Spleen (tissue), 11 donors: ENCODE data around the gene DAPK2. TPM values are rescaled to one million over a fixed set of nuclear protein-coding genes. Genes with fewer than 3 reads are reported as not detected.

ENCODE experiments used
- DNase-seq: peaks from one replicate; pipeline ENCODE4 v3.0.0-alpha.2; 2020
- H3K27ac ChIP-seq, 8 donors: fragments of 200-600 bp; sonication (generic) in 7 of 8; 1 replicate in 4 of 8; 2 replicates in 4 of 8; pipeline versions ENCODE4 v1.5.0 to v1.8.0; 2016 to 2021; ENCODE audit warnings: inconsistent platforms in 4 of 8, mild to moderate bottlenecking in 4 of 8, moderate library complexity in 1 of 8
- H3K27me3 ChIP-seq, 7 donors: fragments of 200-600 bp; sonication (generic) in 6 of 7; replicated peaks in 1 of 7; 1 replicate in 4 of 7; 2 replicates in 3 of 7; pipeline versions ENCODE4 v1.5.0 to v1.8.0; 2016 to 2021; ENCODE audit warnings: inconsistent platforms in 3 of 7, mild to moderate bottlenecking in 1 of 7
- H3K36me3 ChIP-seq, 6 donors: fragments of 200-600 bp; sonication (generic) in 5 of 6; 1 replicate in 4 of 6; 2 replicates in 2 of 6; pipeline versions ENCODE4 v1.5.0 to v1.8.0; 2016 to 2021; ENCODE audit warnings: inconsistent platforms in 2 of 6
- H3K4me1 ChIP-seq, 6 donors: fragments of 200-600 bp; sonication (generic) in 5 of 6; 1 replicate in 3 of 6; 2 replicates in 3 of 6; pipeline versions ENCODE4 v1.5.0 to v1.8.0; 2016 to 2021; ENCODE audit warnings: inconsistent platforms in 3 of 6
- H3K4me3 ChIP-seq, 8 donors: fragments of 200-600 bp; sonication (generic) in 7 of 8; 1 replicate in 4 of 8; 2 replicates in 4 of 8; pipeline versions ENCODE4 v1.5.0 to v1.8.0; 2016 to 2021; ENCODE audit warnings: inconsistent platforms in 4 of 8, mild to moderate bottlenecking in 4 of 8, moderate library complexity in 2 of 8
- H3K9me3 ChIP-seq, 8 donors: fragments of 200-600 bp; sonication (generic) in 7 of 8; 1 replicate in 4 of 8; 2 replicates in 4 of 8; pipeline versions ENCODE4 v1.5.0 to v1.8.0; 2016 to 2021; ENCODE audit warnings: inconsistent platforms in 4 of 8
- POLR2A ChIP-seq, 3 donors: fragments of 450-650 bp; IDR thresholded peaks; one replicate each; pipeline ENCODE4 v1.5.1; 2017; ENCODE audit warnings: antibody characterized with exemption in 3 of 3, mild to moderate bottlenecking in 1 of 3
- POLR2AphosphoS5 ChIP-seq, 3 donors: sonication (generic); formaldehyde crosslinking; IDR thresholded peaks; one replicate each; pipeline ENCODE4 v1.5.1; 2017; ENCODE audit warnings: antibody characterized with exemption in 3 of 3
- WGBS, 5 donors: extraction: QIAGEN DNeasy Blood & Tissue Kit in 3 of 5; methylation state at CpG; one replicate each; pipeline versions ENCODE4 v1.1.5 to v1.1.7; 2013 to 2018; 5-methylcytosine and 5-hydroxymethylcytosine counted together
- intact Hi-C: fragments of 100-400 bp; cut with DNase I; formaldehyde crosslinking; loops from one replicate; pipeline ENCODE4 v1.15.0; 2023; ENCODE audit warnings: low total_unique reads
- polyA plus RNA-seq, 3 donors: library from polyadenylated mRNA; stranded (reverse); fragments of 200-250 nt; gene quantifications; one replicate each; pipeline ENCODE4 v1.2.1, GENCODE V29; 2013
- total RNA-seq, 7 donors: library from RNA; depleted of rRNA in 3 of 7; stranded (reverse); fragments of >200 nt in 3 of 7; fragmentation: NEBNext Ultra II Directional in 4 of 7; extraction: Animal tissue kit (Norgen Biotek cat#: 25700) in 4 of 7; gene quantifications; one replicate each; pipeline versions ENCODE4 v1.1.0 to v1.2.1, GENCODE V29; 2016 to 2021
- TF ChIP-seq, protein P1 (sequence below), 11 experiments: fragments of 200-600 bp in 7 of 11; fragments of 450-650 bp in 4 of 11; sonication (generic) in 4 of 11; IDR thresholded peaks in 8 of 11; conservative IDR thresholded peaks in 3 of 11; 1 replicate in 7 of 11; 2 replicates in 4 of 11; pipeline versions ENCODE4 v1.4.0 to v1.8.0; 2016 to 2021; ENCODE audit warnings: antibody characterized with exemption in 11 of 11, inconsistent platforms in 4 of 11, mild to moderate bottlenecking in 1 of 11
- donor health status: healthy with polysubstance abuse.
- donor health status: DM: no; HTN: no; CAD: no; lungs with moderate emphysema.
- donor health status: DM: no; HTN: no; CAD: no.
- donor health status: Bipolar disorder and iron deficiency.
- donor health status: healthy.
- donor health status: DM: no; HTN: no; CAD: no.
- donor health status: DM: yes; HTN: yes; CAD: no.

DAPK2 gene
- total and polyA plus RNA-seq, 10 donors = 4.9 to 38.3 (median 15.5) TPM

DNA sequence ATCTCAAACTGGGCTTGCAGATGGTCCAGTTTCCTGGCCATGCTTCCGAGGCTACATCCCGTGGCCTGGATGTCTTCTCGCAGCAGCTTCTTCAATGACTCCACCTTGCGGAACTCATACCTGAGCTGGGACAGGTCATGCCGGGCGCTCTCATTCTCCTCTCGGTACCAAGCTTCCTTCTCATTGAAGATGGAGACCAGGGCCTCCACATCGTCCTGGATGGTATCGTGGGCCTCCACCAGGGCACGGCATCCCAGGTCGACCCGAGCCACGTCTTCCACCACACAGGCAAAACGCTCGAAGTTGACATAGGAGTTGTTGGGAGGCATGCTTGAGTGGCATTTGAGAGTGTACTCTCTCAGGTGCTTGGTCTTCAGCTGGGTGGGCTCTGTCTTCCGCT is 123.4 kb downstream of the DAPK2 start:
- no peaks in the 10 kb centered on the region for H3K27me3 ChIP-seq
- 89 to 99% (median 91%) methylated on average over 15 to 16 of the region's 16 CpGs for WGBS, 5 donors
- peaks cover 0 to 88% (median 9%) of the 10 kb centered on the region in 6 donors for H3K36me3 ChIP-seq
- peaks cover 0 to 20% (median 6%) of the 10 kb centered on the region in 6 donors for H3K4me1 ChIP-seq
- no peak overlapping the region for H3K27ac ChIP-seq
- peak; percentile 41 for DNase-seq
- no peaks in the 10 kb centered on the region for H3K9me3 ChIP-seq
- intact Hi-C loops = no loop called here
- no peak overlapping the region for H3K4me3 ChIP-seq
- TF ChIP-seq, protein P1, sequence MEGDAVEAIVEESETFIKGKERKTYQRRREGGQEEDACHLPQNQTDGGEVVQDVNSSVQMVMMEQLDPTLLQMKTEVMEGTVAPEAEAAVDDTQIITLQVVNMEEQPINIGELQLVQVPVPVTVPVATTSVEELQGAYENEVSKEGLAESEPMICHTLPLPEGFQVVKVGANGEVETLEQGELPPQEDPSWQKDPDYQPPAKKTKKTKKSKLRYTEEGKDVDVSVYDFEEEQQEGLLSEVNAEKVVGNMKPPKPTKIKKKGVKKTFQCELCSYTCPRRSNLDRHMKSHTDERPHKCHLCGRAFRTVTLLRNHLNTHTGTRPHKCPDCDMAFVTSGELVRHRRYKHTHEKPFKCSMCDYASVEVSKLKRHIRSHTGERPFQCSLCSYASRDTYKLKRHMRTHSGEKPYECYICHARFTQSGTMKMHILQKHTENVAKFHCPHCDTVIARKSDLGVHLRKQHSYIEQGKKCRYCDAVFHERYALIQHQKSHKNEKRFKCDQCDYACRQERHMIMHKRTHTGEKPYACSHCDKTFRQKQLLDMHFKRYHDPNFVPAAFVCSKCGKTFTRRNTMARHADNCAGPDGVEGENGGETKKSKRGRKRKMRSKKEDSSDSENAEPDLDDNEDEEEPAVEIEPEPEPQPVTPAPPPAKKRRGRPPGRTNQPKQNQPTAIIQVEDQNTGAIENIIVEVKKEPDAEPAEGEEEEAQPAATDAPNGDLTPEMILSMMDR (IDR thresholded peaks at IDR 0.05 in 8 of 11, conservative IDR thresholded peaks at IDR 0.05 in 3 of 11) = no peak
- TF ChIP-seq POLR2AphosphoS5 (IDR thresholded peaks at IDR 0.05) (no peak), POLR2A (IDR thresholded peaks at IDR 0.05) (no peak)

DNA sequence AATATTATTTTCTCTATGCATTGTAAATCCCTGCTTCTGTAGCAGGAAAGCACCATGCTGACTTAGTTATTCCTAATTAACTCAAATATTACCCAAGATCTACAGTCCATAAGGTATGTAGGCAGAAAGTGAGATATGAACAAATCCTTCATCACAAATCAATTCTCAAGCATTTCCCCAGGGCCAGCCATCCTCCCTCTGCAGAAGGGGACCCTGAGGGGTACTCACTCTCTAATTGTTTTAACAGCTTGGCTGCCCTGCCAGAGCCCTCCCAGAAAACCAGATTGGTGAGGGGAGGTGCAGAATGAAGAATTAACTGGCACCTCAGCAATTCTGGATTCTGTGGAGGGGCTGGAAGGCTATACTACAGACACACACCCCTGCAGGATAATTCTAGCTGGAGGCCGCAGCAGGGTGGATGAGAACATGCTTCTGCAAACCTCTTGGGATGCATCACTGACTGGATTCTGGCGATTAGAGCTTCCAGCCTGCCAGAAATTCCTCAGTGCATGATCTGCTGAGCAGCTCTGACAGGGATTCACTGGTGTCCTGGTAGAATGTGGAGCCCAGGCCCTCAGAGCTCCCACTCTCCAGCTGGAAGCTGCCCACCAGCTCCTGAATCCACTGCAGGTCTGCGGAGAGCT is 123.9 kb downstream of the DAPK2 start:
- Histone ChIP-seq H3K4me3 (no peak overlapping the region), H3K9me3 (no peaks in the 10 kb centered on the region), H3K36me3 (peaks cover 0 to 89% (median 9%) of the 10 kb centered on the region in 6 donors), H3K27ac (no peak overlapping the region), H3K27me3 (no peaks in the 10 kb centered on the region), H3K4me1 (peaks cover 0 to 20% (median 7%) of the 10 kb centered on the region in 6 donors)
- peak; percentile 21 for DNase-seq
- WGBS, 5 donors = 93 to 100% (median 95%) methylated on average over 2 to 3 of the region's 3 CpGs
- intact Hi-C loops = no loop called here
- TF ChIP-seq, protein P1 (IDR thresholded peaks at IDR 0.05 in 8 of 11, conservative IDR thresholded peaks at IDR 0.05 in 3 of 11) = no peak

DNA sequence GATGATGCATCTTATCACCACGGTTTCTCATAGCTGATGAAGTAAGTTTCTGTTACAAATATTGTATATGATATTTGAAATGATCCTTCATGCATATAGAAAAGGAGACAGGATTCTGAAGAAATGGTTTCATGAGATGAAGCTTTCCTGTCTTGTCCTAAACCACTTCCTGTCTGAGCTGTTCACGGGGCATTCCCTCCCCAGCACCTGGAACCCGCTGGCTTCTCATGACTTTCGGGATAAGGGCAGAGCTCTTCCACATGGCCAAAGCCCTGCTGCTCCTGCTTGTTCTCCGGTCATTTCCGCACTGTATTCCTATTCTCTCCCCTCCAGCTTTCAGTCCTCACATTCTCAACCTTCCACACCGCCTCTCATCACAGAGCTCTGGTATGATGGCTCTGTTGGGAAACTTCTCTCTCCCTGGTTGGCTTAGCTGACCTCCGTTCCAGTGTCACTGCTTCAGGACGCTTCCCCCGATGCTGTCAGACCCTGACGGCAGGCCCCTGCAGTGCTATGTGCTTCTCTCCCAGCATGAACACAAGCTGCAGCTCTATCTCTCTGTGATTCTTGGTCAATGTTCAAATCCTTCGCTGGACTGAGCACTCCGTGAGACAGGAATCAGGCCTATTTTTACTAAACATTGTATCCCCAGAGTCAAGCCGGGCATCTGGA is 125.6 kb downstream of the DAPK2 start:
- WGBS, 5 donors = 71 to 82% (median 75%) methylated on average over 14 of the region's 14 CpGs
- intact Hi-C loops = no loop called here
- DNase-seq = no peak
- no peak overlapping the region for H3K4me3 ChIP-seq
- H3K27ac ChIP-seq = no peak overlapping the region
- H3K4me1 ChIP-seq = peaks cover 0 to 34% (median 13%) of the 10 kb centered on the region in 6 donors
- no peaks in the 10 kb centered on the region for H3K27me3 ChIP-seq
- H3K36me3 ChIP-seq = peaks cover 0 to 82% (median 9%) of the 10 kb centered on the region in 6 donors
- no peak for TF ChIP-seq POLR2A (IDR thresholded peaks at IDR 0.05)
- TF ChIP-seq POLR2AphosphoS5 (IDR thresholded peaks at IDR 0.05) = no peak
- TF ChIP-seq, protein P1 (IDR thresholded peaks at IDR 0.05 in 8 of 11, conservative IDR thresholded peaks at IDR 0.05 in 3 of 11) = no peak
- H3K9me3 ChIP-seq = no peaks in the 10 kb centered on the region

DNA sequence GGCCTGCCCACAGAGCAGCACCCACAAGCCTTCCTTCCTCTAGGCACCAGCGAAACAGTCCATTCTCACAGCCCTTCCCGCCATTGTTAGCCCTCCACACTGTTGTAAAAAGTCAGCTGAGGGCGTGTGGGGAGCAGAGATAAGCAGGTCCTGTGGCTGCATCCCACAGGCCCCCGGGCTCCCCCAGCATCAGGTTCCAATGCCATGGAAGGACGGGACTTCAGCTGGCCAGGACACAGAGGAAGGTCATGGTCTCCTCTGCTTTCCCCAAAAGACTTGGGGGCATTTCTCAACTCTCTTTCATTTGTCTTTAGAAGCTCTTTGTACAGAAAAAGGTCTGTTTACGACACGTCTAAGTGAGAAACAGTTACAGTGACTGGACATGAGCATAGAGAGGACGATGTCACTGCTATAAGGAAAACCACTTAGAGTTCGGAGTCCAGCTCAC is 127.4 kb downstream of the DAPK2 start:
- WGBS, 5 donors = 71 to 91% (median 85%) methylated on average over 9 of the region's 9 CpGs
- no peaks in the 10 kb centered on the region for H3K27me3 ChIP-seq
- H3K9me3 ChIP-seq = no peaks in the 10 kb centered on the region
- peaks cover 0 to 67% (median 6%) of the 10 kb centered on the region in 6 donors for H3K36me3 ChIP-seq
- DNase-seq = no peak
- no peak overlapping the region for H3K4me3 ChIP-seq
- H3K27ac ChIP-seq = no peak overlapping the region
- intact Hi-C loops = no loop called here
- peaks cover 0 to 37% (median 14%) of the 10 kb centered on the region in 6 donors for H3K4me1 ChIP-seq
- TF ChIP-seq, protein P1 (IDR thresholded peaks at IDR 0.05 in 8 of 11, conservative IDR thresholded peaks at IDR 0.05 in 3 of 11) = no peak
- TF ChIP-seq POLR2AphosphoS5 (IDR thresholded peaks at IDR 0.05) (no peak), POLR2A (IDR thresholded peaks at IDR 0.05) (no peak)
